ENCODE data around the gene APP.
"Not testable (repeated sequence)": the region's sequence is repeated elsewhere in the genome, so short reads cannot be mapped to it uniquely, and the experiment has no call there.

APP gene

GRCh38 chr21:25931765-25932164 is 238.8 kb downstream of the APP start:
- DNase-seq: no peak

DNA sequence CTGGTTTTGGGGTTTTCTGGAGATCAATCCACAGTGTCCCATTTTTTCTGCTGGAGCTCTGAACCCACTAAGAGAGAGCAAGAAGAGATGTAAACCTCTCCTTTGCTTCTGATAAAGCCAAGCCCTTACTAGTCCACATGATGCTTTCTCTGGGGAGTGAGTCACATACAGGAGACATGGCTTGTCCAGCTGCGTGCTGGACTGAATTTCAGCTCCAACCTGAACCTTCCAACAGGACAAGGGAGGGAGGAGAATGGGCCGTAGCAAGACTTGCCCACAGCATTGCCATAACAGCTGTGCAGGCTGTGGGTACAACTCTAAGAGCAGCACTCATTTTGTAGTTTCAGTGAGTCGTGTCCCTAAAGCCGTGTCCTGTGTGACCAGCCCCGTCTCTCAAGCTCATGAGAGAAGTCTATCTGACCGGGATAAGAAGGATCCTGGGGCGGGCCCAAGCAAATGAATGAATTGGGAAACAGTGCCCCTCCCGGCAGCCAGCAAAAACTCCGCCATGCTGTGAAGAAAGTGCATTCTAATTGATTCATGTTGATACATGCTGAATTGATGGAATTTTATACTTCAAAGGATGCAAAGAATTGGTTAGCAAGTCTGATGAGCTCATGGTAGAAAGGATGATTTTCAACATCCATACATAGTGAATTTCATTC is 240.6 kb downstream of the APP start:
- no peak for DNase-seq

GRCh38 chr21:25927195-25927880 is 243.2 kb downstream of the APP start:
- no peak for DNase-seq

DNA sequence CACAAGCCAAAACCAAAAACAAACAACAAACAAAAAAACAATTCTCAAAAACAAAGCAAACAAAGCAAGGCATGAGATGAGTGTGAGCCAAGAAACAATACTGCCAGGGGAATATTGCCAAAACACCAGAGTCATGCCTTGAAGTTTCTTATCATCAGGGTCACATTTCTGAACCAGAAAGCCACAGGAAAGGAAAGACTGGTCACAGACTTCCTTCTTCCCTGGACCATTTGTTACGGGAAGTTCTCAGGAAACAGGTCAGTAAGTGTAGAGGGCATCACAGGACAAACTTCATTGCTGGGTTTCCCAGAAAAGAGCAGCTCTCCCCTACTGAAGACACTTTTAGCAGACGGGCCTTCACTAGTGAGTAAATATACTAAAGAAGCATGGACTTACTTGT is 244.6 kb downstream of the APP start:
- no peak for DNase-seq

DNA sequence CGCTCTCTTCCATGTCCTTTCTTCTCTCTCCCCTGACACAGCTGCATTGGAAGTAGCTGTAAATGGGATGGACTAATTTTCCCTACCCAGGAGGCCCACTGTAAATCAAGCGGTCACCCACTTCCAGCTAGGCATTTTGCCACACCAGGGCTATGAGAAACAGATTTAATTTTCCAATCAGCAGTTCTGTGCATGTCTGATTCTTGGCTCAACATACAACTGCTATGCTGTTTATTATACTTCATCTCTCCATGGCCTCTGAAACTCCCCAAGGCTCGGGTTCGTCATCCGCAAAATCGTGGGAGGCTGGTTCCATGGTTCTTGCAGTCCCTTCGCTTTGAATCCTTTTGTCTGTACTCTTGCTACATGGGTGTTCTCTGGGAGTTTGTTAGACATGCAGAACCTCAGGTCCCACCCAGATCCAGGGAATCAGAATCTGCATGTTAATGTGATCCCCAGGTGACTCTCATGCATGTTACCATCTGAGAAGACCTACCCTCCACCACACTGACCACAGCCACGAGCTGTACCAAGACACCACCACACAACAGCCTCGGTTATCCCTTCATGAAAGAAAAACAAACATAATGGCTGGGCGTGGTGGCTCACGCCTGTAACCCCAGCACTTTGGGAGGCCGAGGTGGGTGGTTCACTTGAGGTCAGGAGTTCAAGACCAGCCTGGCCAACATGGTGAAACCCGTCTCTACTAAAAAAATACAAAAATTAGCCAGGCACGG is 245.3 kb downstream of the APP start:
- DNase-seq: no peak

DNA sequence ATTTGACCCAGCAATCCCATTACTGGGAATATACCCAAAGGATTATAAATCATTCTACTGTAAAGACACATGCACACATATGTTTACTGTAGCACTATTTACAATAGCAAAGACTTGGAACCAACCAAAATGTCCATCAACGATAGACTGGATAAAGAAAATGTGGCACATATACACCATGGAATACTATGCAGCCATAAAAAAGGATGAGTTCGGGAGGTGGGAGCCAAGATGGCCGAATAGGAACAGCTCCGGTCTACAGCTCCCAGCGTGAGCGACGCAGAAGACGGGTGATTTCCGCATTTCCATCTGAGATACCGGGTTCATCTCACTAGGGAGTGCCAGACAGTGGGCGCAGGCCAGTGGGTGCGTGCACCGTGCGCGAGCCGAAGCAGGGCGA is 252.4 kb downstream of the APP start:
- not testable (repeated sequence) for DNase-seq

GRCh38 chr21:25916226-25916625 is 254.3 kb downstream of the APP start:
- DNase-seq: no peak

DNA sequence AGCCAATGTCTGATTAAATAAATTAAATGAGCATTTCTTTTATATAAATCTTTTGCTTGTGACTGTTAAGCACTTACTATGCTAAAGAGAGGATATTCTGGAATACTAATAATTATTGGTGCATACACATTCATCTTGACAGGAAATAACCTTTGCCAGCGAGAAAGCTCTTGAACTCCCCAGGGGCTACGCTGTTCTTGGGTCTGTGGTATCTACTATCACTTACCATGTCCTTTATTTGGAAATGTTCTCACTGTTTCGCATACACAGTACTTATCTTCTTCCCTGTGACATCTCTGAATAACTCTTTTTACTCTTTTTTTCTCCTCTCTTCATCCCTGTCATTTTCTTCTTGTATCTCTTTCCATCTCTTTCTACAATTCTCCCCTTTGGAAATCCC is 257.1 kb downstream of the APP start:
- DNase-seq: no peak

- no peak for DNase-seq
Measured at GRCh38 chr21:25912402-25912746, 258.2 kb downstream of the APP start.

DNA sequence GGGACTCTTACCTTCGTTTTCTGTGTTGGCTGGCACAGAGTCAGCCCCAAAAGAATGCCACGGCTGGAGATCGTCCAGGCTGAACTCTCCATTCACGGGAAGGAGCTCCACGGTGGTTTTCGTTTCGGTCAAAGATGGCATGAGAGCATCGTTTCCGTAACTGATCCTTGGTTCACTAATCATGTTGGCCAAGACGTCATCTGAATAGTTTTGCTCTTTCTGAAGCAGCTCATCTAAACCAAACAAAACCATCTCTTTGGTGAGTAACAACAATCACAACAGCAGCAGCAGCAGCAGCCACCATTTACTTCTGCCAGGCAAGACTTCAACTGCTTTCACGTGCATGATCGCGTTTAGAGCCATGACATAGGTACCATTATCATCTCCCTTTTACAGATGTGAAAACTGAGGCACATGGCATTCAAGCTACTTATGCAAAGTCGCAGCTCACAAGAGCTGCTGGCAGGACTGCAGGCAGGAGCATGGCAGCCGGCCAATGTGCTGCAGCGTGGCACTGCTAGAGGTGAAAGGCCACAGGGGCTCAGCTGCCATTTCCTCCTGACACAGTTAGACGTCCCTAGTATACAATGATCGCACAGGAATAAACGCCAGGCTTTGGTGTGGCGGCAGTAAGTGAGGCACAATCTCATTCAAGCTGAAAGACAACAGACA is 258.7 kb downstream of the APP start:
- no peak for DNase-seq

- DNase-seq: no peak
Measured at GRCh38 chr21:25910809-25911208, 259.8 kb downstream of the APP start.

DNA sequence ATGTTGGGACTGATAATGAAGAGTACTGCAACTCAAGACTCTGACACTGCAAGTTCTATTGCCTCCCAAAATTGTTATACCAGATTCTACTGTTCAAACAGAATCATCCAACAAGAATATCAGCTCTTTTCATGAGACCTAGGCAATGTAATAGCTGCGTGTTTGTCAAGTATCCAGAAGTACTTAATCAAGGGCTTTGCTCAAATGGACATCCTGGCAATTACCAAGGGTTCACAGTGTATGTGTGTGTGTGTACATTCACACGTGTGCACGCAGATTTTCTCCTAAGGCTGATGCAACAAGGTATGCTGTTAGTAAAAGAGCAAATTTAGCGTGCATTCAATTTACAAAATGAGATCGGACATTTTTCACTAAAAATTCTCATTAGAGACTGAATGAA is 261.2 kb downstream of the APP start:
- DNase-seq: no peak

- no peak for DNase-seq
Measured at GRCh38 chr21:25908495-25908894, 262.1 kb downstream of the APP start.

GRCh38 chr21:25907573-25908275 is 262.8 kb downstream of the APP start:
- no peak for DNase-seq

DNA sequence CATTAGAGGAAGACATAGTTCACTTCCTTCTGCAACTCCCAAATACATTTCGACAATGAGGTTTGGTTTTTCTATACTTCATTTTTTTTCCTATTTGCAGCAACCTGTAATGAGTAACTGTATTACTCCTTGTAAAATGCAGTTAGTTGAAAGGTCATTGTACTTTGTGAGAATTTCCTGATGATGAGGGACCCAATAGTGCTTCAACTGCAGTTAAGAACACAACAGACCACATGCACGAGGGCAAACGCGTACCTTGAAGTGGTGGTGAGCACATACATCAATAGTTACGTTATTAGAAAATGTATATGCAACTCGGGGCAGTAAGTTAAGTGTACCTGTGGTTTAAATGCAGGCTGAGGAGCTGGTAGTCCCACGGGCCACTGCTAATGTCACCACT is 264.0 kb downstream of the APP start:
- DNase-seq: no peak

- DNase-seq: no peak
Measured at GRCh38 chr21:25905126-25905525, 265.4 kb downstream of the APP start.

GRCh38 chr21:25904044-25904695 is 266.4 kb downstream of the APP start:
- no peak for DNase-seq

DNA sequence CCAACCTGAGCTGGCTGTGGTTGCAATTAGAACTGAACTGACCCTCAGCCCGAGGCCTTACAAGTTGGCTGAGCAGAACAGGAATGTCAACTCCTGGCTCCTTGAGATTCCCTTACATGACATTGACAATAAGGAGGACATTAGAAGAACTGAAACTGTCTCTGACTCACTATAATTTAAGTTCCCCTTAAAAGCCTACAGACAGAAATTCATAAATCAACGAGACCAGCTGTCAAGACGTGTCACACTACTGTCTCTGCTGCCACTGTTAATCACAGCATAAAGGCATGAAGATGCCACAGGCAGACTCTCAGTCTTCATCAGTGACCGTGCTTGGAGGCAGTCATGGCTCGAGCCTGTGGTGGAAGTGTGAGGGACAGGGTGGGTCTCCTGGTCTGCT is 267.0 kb downstream of the APP start:
- DNase-seq: no peak

DNA sequence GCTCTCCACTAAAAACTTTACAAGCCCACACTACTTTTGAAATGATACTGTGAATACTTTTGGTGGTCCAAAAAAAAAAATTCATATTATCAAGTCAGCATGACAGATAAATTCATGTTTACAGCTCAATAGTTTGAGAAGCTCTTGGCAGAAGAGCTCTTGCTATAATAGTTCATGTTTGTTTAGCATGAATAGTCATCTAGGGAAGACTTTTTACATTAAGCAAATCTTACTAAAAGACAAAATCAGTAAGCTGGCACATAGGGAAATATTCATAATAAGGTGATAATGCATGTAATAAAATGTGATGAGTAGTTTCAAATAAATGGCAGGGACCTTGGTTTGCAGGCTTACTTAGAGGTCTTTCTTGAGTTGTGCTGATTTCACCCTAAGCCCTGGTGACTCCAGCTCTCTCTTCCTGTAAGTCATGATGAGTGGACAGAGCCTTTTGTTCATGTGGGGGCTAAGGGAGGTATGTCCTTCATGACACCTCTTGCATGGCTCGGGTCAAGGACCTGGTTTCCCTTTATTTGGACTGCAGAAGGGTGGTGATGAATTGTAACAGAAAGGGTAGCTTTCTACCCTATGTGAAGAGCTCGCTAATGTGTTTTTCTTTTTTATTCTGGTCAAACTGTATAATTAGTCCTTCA is 269.1 kb downstream of the APP start:
- DNase-seq: no peak

DNA sequence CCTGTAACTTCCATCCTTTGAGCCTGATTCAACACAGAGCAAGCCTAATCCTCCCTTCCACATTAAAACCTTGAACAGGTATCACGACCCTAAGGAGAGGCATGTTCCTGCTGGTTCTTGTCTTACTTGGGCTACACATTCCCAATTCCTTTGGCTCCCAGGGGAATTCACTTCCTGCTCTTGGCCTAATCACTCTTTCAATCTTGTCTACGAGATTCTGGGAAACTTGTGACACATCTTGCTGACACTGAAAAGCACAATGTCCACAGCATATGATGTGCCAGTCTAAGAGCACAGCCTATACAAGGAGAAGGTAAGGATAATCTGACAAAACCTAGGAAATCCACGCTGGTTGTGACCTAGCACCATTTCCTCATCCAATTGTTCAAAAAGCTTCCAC is 271.9 kb downstream of the APP start:
- DNase-seq: no peak

DNA sequence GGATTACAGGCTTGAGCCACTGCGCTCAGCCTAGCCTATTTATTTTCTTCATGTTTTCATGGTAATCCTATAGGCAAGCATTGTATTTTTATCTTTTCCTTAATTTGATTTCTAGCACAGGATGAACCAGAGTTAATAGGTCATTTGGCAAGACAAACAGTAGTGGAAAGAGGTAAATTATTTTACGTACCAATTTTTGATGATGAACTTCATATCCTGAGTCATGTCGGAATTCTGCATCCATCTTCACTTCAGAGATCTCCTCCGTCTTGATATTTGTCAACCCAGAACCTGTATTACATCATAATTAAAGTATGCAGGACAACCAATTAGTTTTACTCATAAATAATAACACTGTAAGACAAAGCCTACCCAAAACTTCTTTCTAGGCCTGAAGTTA is 273.2 kb downstream of the APP start:
- DNase-seq: no peak

DNA sequence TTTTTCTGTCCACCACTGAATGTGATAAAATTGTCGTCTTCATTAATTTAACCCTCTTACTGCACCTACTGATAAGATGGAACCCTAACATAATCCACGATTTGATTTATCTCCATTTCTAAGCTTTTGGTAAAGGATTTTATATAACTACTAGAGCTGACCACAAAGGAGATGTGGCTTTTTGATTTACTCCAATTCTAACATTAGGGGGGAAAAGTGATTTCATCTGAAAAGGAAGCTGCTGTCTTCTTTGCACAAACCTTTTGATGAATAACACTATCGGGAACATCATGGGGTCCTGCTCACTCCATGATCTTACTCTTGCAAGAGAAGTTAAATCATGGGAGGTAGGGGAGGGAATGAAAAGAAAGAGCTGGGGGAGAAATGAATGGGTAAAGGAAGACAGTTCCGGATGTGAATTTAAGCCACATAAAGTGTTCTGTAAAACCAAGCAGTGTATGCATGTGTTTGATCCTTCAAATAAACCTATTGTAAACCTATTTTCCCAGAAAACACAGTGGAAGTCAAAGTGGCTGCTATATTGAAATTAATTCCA is 274.0 kb downstream of the APP start:
- no peak for DNase-seq

Data from GOT3 (cell line).